Kidney (tissue), 14 donors: ENCODE data around the gene SEMA3F. TPM values are rescaled to one million over a fixed set of nuclear protein-coding genes. Genes with fewer than 3 reads are reported as not detected.

ENCODE experiments used
- DNase-seq, 5 donors: peaks; one replicate each; pipeline ENCODE4 v3.0.0-alpha.2; 2013 to 2020
- FAIRE-seq: peaks from 2 replicates; lab custom pipeline; 2012; peaks lifted over from hg19 to GRCh38; lab: Jason Lieb, UNC
- H3K27ac ChIP-seq, 2 donors: one replicate each; pipeline ENCODE4 v1.7.0; 2013; ENCODE audit warnings: low read depth in 2 of 2, low read length in 2 of 2, inconsistent platforms in 1 of 2
- H3K27me3 ChIP-seq: one replicate; pipeline ENCODE4 v1.7.1; 2013; ENCODE audit warnings: low read length, inconsistent platforms; ENCODE audit not compliant: control insufficient read depth, insufficient read depth
- H3K36me3 ChIP-seq, 3 donors: one replicate each; pipeline versions ENCODE4 v1.7.0 to v1.7.1; 2013; ENCODE audit warnings: low read length in 3 of 3, control low read depth in 1 of 3, inconsistent platforms in 1 of 3; ENCODE audit not compliant: insufficient read depth in 3 of 3, control insufficient read depth in 2 of 3
- H3K4me1 ChIP-seq, 3 donors: one replicate each; pipeline versions ENCODE4 v1.7.0 to v1.7.1; 2013; ENCODE audit warnings: low read length in 3 of 3, inconsistent platforms in 1 of 3, low read depth in 1 of 3; ENCODE audit not compliant: control insufficient read depth in 2 of 3, insufficient read depth in 2 of 3
- H3K4me3 ChIP-seq, 3 donors: one replicate each; pipeline versions ENCODE4 v1.7.0 to v1.8.1; 2013; ENCODE audit warnings: low read length in 3 of 3, control low read depth in 1 of 3, inconsistent platforms in 1 of 3
- H3K9ac ChIP-seq, 3 donors: one replicate each; pipeline versions ENCODE4 v1.7.0 to v1.7.1; 2013; ENCODE audit warnings: low read length in 3 of 3, control low read depth in 1 of 3, inconsistent platforms in 1 of 3
- H3K9me3 ChIP-seq, 3 donors: one replicate each; pipeline versions ENCODE4 v1.7.0 to v1.7.1; 2013; ENCODE audit warnings: low read length in 3 of 3, control low read depth in 1 of 3, inconsistent platforms in 1 of 3; ENCODE audit not compliant: control insufficient read depth in 2 of 3, insufficient read depth in 1 of 3
- intact Hi-C: fragments of 100-400 bp; cut with DNase I; formaldehyde crosslinking; loops from one replicate; pipeline ENCODE4 v1.11.1; 2022
- polyA plus RNA-seq: library from polyadenylated mRNA; stranded (reverse); fragments of 350-450 nt; fragmentation: Illumina TruSeq; extraction: RNeasy Lipid Tissue Mini Kit (QIAGEN cat#74804); gene quantifications from one replicate; pipeline ENCODE4 v1.2.3, GENCODE V29; 2014; ENCODE audit warnings: low read depth, low replicate concordance; ENCODE audit not compliant: insufficient read depth
- total RNA-seq: library from RNA; stranded (reverse); fragmentation: NEBNext Ultra II Directional; extraction: Animal tissue kit (Norgen Biotek cat#: 25700); gene quantifications from one replicate; pipeline ENCODE4 v1.2.1, GENCODE V29; 2021
- TF ChIP-seq, protein P1 (sequence below): IDR thresholded peaks from 3 replicates; pipeline ENCODE4 v1.5.1; 2012; ENCODE audit warnings: mild to moderate bottlenecking, moderate library complexity, borderline replicate concordance; ENCODE audit not compliant: insufficient read depth; ENCODE audit errors: extremely low read depth
- donor health status: control.
- donor health status: control.
- donor health status: control.
- donor health status: control.
- donor health status: control.
- donor health status: DM: yes; HTN: yes; CAD: no.
- donor health status: Normal renal cell carcinoma (clear cell type).

The SEMA3F gene
- total and polyA plus RNA-seq, 2 donors from 2014 or later, result 36.7 to 39.9 TPM

- Histone ChIP-seq H3K9ac (no peak overlapping the region), H3K9me3 (no peaks in the 10 kb centered on the region), H3K27ac (no peak overlapping the region), H3K4me3 (no peak overlapping the region), H3K36me3 (no peaks in the 10 kb centered on the region), H3K4me1 (peaks cover 0 to 2% (median 0%) of the 10 kb centered on the region in 3 donors), H3K27me3 (no peaks in the 10 kb centered on the region)
- FAIRE-seq (no peak), DNase-seq (no peak)
- TF ChIP-seq, protein P1, sequence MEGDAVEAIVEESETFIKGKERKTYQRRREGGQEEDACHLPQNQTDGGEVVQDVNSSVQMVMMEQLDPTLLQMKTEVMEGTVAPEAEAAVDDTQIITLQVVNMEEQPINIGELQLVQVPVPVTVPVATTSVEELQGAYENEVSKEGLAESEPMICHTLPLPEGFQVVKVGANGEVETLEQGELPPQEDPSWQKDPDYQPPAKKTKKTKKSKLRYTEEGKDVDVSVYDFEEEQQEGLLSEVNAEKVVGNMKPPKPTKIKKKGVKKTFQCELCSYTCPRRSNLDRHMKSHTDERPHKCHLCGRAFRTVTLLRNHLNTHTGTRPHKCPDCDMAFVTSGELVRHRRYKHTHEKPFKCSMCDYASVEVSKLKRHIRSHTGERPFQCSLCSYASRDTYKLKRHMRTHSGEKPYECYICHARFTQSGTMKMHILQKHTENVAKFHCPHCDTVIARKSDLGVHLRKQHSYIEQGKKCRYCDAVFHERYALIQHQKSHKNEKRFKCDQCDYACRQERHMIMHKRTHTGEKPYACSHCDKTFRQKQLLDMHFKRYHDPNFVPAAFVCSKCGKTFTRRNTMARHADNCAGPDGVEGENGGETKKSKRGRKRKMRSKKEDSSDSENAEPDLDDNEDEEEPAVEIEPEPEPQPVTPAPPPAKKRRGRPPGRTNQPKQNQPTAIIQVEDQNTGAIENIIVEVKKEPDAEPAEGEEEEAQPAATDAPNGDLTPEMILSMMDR, result no peak
- intact Hi-C loops, result no loop called here
These were observed 65.0 kb downstream of the SEMA3F start for GRCh38 chr3:50220109-50220508.

GRCh38 chr3:50221051-50221410, 65.9 kb downstream of the SEMA3F start:
- Histone ChIP-seq H3K27ac (peak overlapping the region in 1 of 2 donors; percentile 23), H3K36me3 (no peaks in the 10 kb centered on the region), H3K4me1 (peaks cover 0 to 2% (median 0%) of the 10 kb centered on the region in 3 donors), H3K9ac (peak overlapping the region in 1 of 3 donors; percentile 7), H3K27me3 (no peaks in the 10 kb centered on the region), H3K4me3 (no peak overlapping the region), H3K9me3 (no peaks in the 10 kb centered on the region)
- TF ChIP-seq, protein P1, result no peak
- FAIRE-seq (no peak), DNase-seq (no peak)
- intact Hi-C loops, result no loop called here

DNA sequence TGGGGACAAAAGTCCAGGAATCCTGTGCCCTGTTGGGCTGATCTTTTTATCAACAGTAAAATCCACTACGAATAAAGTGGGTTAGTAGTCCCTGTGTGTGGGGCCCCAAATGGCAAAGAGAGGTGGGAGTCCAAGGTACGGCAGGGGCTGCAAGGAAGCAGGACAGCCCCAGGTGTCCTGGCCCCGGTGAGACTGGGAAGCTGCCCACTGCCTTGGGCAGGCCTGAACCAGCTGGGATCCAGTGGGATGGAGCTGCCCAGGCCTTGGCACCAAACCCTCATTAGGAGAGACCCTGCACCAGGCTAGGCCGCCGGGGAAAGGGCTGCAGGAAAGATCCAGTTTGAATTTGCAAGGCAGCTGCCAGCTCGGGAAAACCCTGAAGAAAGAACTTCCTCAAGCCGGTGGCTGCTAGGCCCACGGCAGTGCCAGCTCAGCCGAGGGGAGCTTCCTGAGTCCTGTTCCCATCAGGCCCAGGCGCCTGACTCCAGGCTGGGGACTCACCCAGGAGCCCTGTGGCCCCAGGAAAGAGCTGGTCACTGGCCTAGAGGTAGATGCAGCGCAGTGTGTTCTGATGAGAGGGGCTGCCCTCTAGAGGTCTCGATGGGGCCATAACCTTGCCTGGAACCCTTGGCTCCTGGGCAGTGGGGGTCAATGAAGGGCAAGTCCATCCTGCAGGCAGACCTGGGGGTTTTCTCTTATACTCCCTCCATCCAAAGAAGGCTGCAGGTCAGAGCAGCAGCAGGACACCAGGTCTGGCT, 66.5 kb downstream of the SEMA3F start:
- TF ChIP-seq, protein P1, result no peak
- Histone ChIP-seq H3K4me3 (no peak overlapping the region), H3K27ac (peak overlapping the region; percentile 43 to 51), H3K9ac (peak overlapping the region in 1 of 3 donors; percentile 7), H3K27me3 (no peaks in the 10 kb centered on the region), H3K9me3 (no peaks in the 10 kb centered on the region), H3K36me3 (no peaks in the 10 kb centered on the region), H3K4me1 (peaks cover 0 to 5% (median 0%) of the 10 kb centered on the region in 3 donors)
- DNase-seq, result no peak
- no peak for FAIRE-seq
- intact Hi-C loops, result no loop called here

GRCh38 chr3:50222169-50222528, 67.0 kb downstream of the SEMA3F start:
- DNase-seq, result no peak
- no peaks in the 10 kb centered on the region for H3K9me3 ChIP-seq
- FAIRE-seq, result no peak
- H3K9ac ChIP-seq, result no peak overlapping the region
- intact Hi-C loops, result no loop called here
- H3K27me3 ChIP-seq, result no peaks in the 10 kb centered on the region
- H3K4me1 ChIP-seq, result peaks cover 0 to 10% (median 0%) of the 10 kb centered on the region in 3 donors
- no peak overlapping the region for H3K4me3 ChIP-seq
- peak overlapping the region; percentile 43 to 51 for H3K27ac ChIP-seq
- no peaks in the 10 kb centered on the region for H3K36me3 ChIP-seq
- TF ChIP-seq, protein P1, result no peak
